Activated CD4-positive, alpha-beta T cell treated with anti-CD3 and anti-CD28 coated beads for 24 hours (primary cell): Measurements from ENCODE around the gene FAM171A1.

Experiments
- DNase-seq, 2 donors: peaks; one replicate each; pipeline ENCODE4 v3.0.0-alpha.2; 2020; ENCODE audit warnings: low read depth in 2 of 2

The FAM171A1 gene

DNA sequence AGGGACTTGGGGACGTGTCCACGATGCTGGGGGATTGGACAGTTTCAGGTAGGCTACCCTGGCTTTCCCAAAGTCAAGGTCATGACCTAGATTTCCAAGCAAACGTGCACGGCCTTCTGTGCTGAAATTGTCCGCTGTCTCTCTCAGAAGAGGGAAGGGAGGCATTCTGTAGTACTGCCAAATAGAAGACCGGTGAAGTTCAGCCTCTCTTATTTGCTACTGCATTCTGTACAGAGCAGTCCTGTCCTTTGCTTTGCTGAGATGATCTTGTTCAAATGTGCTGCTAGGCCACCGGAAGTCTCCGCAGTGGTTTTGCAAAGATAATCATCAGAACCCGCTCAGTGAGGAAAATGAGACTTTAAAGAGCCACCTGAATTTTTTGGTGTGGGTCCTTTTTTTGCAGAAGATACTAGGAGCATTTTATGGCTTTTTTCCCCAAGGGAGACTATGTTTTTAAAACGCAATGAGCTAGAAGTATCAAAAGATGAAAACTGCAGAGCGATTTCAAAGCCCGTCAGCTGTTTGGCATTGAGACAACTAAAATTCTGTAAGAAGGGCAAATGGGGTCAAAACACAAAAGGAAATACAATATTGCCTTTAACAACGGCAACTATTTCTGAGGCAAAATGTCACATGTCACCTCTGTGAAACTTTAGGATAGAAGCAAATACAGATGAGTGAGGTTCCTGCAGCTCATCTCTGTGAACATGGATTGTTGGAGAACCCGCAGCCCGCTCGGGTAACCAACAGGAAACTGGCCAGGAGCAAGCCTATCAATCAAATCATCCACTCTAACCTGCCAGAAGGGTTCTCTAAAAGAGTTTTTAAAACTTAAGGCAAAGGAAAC is 201.3 kb downstream of the FAM171A1 start:
- DNase-seq = peak; percentile 15 to 19

GRCh38 chr10:15168786-15169554 is 202.1 kb downstream of the FAM171A1 start:
- DNase-seq = peak; percentile 94 to 97

DNA sequence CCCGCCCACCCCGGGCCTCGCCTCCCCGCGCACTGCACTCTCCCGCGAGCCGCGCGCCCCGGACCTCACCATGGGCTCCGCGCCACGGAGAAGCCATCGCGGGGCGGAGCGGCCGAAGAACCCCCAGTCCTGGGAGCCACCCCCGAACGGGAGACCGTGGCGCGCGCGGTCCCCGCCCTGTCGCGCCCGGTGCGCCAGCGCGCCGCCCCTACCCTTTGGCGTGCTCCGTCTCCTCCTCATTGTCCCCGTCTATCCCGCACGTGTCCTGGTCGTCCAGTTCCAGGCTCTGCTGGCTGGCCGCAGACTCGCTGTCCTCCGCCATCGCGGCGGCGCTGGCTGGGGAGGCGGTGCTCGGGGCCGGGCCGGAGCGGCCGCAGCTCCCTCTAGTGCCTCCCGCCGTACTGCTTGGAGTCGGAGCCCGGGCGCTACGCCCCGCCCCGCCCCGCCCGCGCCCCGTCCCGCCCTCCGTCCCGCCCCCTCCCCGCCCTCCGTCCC is 202.8 kb downstream of the FAM171A1 start, which contains the start of gene NMT2:
Gene NMT2, minus strand, starts transcription at position 403 of the 495 bp plus-strand sequence. Its CDS starts 81 bp downstream, at position 322.
- no peak for DNase-seq

- peak; percentile 7 to 19 for DNase-seq
These were observed 203.4 kb downstream of the FAM171A1 start for GRCh38 chr10:15167411-15168290.

DNA sequence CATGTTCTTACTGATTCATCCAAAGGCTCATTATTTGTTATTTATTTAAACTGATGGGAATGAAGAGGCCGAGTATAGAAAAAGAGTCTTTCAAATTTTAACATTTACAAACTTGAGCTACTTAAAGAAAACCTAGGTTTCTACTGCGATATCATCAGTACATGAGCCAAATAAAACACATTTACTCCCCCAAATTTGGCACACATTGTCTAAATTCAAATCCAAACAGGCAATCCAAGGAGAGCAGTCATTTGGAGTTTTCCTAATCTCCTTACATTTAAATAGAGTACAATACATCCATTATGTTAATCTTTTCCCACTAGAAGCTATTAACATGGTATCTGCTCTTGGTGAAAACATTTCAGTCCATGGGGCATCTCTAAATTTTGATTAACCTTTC is 204.8 kb downstream of the FAM171A1 start:
- DNase-seq = no peak

DNA sequence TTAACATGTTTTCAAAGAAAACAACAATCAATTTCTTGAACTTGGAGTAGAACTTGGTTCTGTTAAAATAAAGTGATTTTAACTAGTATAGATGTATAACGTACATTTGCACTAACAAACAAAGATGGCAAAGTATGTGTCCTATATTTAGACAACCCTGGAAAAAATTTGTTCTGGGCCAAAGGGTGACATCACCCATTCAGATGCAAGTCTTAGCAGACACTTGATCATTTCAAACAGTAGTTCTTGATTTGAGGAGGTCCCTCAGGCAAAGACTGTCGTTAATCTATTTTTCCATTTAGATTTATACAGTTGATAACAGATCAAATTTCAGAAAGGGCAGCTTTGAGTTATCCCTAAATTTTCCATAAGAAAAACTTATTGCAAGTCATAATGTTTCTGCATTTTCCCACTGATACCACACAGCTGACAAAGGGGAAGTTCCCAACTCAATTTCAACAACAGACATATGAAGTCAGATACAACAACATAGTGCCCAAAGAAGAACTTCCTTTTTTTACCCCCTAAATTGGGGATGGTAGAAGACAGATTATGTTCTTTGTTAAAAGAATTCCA is 207.7 kb downstream of the FAM171A1 start:
- DNase-seq = no peak
